K562 (cell line): ENCODE measurements around the gene FRMD4A. TPM values are rescaled to one million over a fixed set of nuclear protein-coding genes. Genes with fewer than 3 reads are reported as not detected.

Experiments used
- ATAC-seq: fragments of 200-7000 bp; cut with Tn5 transposase; 3 replicates; pipeline ENCODE4 v1.9.1; 2020; ENCODE audit warnings: moderate library complexity
- BruUV-seq: library from RNA; stranded (reverse); fragments of 400-500 nt; replicated peaks from 2 replicates; lab custom pipeline; 2021; lab: Mats Ljungman, UMichigan
- CTCF ChIA-PET: fragments of 300-600 bp; formaldehyde crosslinking; extraction: SDS; loops from one replicate; lab custom pipeline; 2021; ENCODE audit warnings: low intra/inter-chr PET ratio; lab: Yijun Ruan, JAX
- POLR2A ChIA-PET: fragments of 300-600, 350-650 bp; sonication (Branson Sonifier 250); formaldehyde crosslinking; extraction: SDS; loops from one replicate; lab custom pipeline; 2021; ENCODE audit warnings: antibody characterized with exemption, inconsistent platforms; lab: Yijun Ruan, JAX
- DNase-seq, 4 experiments: peaks; one replicate each; pipeline versions ENCODE4 v3.0.0 to v3.0.0-alpha.2; 2011 to 2018; ENCODE audit warnings: low spot score in 3 of 4, mixed read lengths in 3 of 4; ENCODE audit errors: extremely low read depth in 1 of 4
- FAIRE-seq: peaks from 2 replicates; lab custom pipeline; 2011; peaks lifted over from hg19 to GRCh38; lab: Jason Lieb, UNC
- H2AFZ ChIP-seq: 2 replicates; pipeline ENCODE4 v1.6.0; 2011; ENCODE audit warnings: low read depth, low read length, control low read depth, inconsistent platforms
- H3K27ac ChIP-seq: fragments of 200-600 bp; 3 replicates; pipeline ENCODE4 v1.8.0; 2011; ENCODE audit warnings: low read depth, mild to moderate bottlenecking, control low read depth, inconsistent platforms, low read length, moderate library complexity, mixed read lengths; ENCODE audit errors: extremely low read depth
- H3K27me3 ChIP-seq, 2 experiments: fragments of 300-600 bp in 1 of 2; 2 replicates in 1 of 2; 3 replicates in 1 of 2; pipeline versions ENCODE4 v1.6.0 to v1.8.0; 2011; ENCODE audit warnings: inconsistent platforms in 2 of 2, low read length in 2 of 2, mild to moderate bottlenecking in 1 of 2, mixed read lengths in 1 of 2, moderate library complexity in 1 of 2; ENCODE audit not compliant: control insufficient read depth in 2 of 2, insufficient read depth in 2 of 2
- H3K36me3 ChIP-seq: fragments of 300-600 bp; 3 replicates; pipeline ENCODE4 v1.8.0; 2011; ENCODE audit warnings: mild to moderate bottlenecking, low read length, inconsistent platforms; ENCODE audit not compliant: control insufficient read depth, insufficient read depth
- H3K4me1 ChIP-seq, 2 experiments: fragments of 200-600 bp in 1 of 2; replicated peaks in 1 of 2; 2 replicates in 1 of 2; 3 replicates in 1 of 2; pipeline versions ENCODE4 v1.5.1 to v1.8.0; 2011; ENCODE audit warnings: inconsistent platforms in 2 of 2, low read length in 2 of 2, mild to moderate bottlenecking in 1 of 2, mixed read lengths in 1 of 2, moderate library complexity in 1 of 2; ENCODE audit not compliant: control insufficient read depth in 2 of 2, insufficient read depth in 2 of 2
- H3K4me2 ChIP-seq: 2 replicates; pipeline ENCODE4 v1.6.1; 2011; ENCODE audit warnings: low read length, control low read depth, inconsistent platforms, mixed read lengths; ENCODE audit not compliant: insufficient read depth
- H3K4me3 ChIP-seq: fragments of 200-600 bp; sonication (generic), shearing (Covaris generic); 2 replicates; pipeline ENCODE4 v1.5.1; 2016; ENCODE audit warnings: control low read depth, inconsistent platforms
- H3K79me2 ChIP-seq: fragments of 200-600 bp; 3 replicates; pipeline ENCODE4 v1.8.0; 2011; ENCODE audit warnings: low read length, inconsistent platforms; ENCODE audit not compliant: control insufficient read depth, insufficient read depth
- H3K9ac ChIP-seq, 2 experiments: 2 replicates each; pipeline versions ENCODE4 v1.6.0 to v1.6.1; 2011; ENCODE audit warnings: low read depth in 2 of 2, low read length in 2 of 2, control low read depth in 1 of 2, inconsistent platforms in 1 of 2, mild to moderate bottlenecking in 1 of 2, mixed read lengths in 1 of 2; ENCODE audit not compliant: insufficient read depth in 1 of 2
- H3K9me1 ChIP-seq: one replicate; pipeline ENCODE4 v1.6.0; 2011; ENCODE audit warnings: inconsistent platforms, mild to moderate bottlenecking, low read length, moderate library complexity; ENCODE audit not compliant: control insufficient read depth, insufficient read depth
- H3K9me3 ChIP-seq: replicated peaks from 2 replicates; pipeline ENCODE4 v1.5.1; 2011; ENCODE audit warnings: low read depth, low read length, inconsistent platforms; ENCODE audit not compliant: control insufficient read depth, insufficient read depth
- H4K20me1 ChIP-seq: replicated peaks from 2 replicates; pipeline ENCODE4 v1.6.1; 2011; ENCODE audit warnings: low read length, inconsistent platforms, mixed read lengths; ENCODE audit not compliant: control insufficient read depth, insufficient read depth
- C11orf30 ChIP-seq: fragments of 450-650 bp; IDR thresholded peaks from 2 replicates; pipeline ENCODE4 v1.6.1; 2016; ENCODE audit warnings: low read depth, mild to moderate bottlenecking
- ERF ChIP-seq: fragments of 450-650 bp; formaldehyde crosslinking; IDR thresholded peaks from 2 replicates; pipeline ENCODE4 v1.4.0; 2020; ENCODE audit warnings: mild to moderate bottlenecking, mixed read lengths
- FOXK2 ChIP-seq, 2 experiments: fragments of 450-650 bp; IDR thresholded peaks in 1 of 2; conservative IDR thresholded peaks in 1 of 2; 2 replicates each; pipeline ENCODE4 v1.6.1; 2016; ENCODE audit warnings: low read depth in 2 of 2, mild to moderate bottlenecking in 1 of 2
- HIVEP1 ChIP-seq: fragments of 250-450 bp; sonication (Bioruptor Pico); IDR thresholded peaks from 2 replicates; pipeline ENCODE4 v1.4.0; 2020; ENCODE audit warnings: mild to moderate bottlenecking
- MAFF ChIP-seq: IDR thresholded peaks from 2 replicates; pipeline ENCODE4 v1.6.1; 2012; ENCODE audit warnings: low read length, improper control_type of control experiment
- RBM25 ChIP-seq: fragments of 200-400 bp; formaldehyde crosslinking; IDR thresholded peaks from 2 replicates; pipeline ENCODE4 v1.6.1; 2018; ENCODE audit warnings: low read length, low read depth, moderate library complexity; ENCODE audit not compliant: severe bottlenecking
- ZNF140 ChIP-seq: fragments of 250-450 bp; sonication (Bioruptor Pico); IDR thresholded peaks from 2 replicates; pipeline ENCODE4 v1.8.0; 2021; ENCODE audit warnings: moderate library complexity, mild to moderate bottlenecking, inconsistent platforms
- ZNF77 ChIP-seq: fragments of 250-450 bp; sonication (Bioruptor Pico); IDR thresholded peaks from 2 replicates; pipeline ENCODE4 v1.5.0; 2020
- ZNF780A ChIP-seq: fragments of 250-450 bp; sonication (Bioruptor Pico); IDR thresholded peaks from 2 replicates; pipeline ENCODE4 v1.5.0; 2021; ENCODE audit warnings: mild to moderate bottlenecking
- WGBS: fragments of 100-300 bp; shearing (Covaris generic); methylation state at CpG from one replicate; pipeline ENCODE4 v1.1.6; 2016; ENCODE audit warnings: low coverage, mixed read lengths; ENCODE audit not compliant: insufficient coverage; ENCODE audit errors: missing lambda C conversion rate; 5-methylcytosine and 5-hydroxymethylcytosine counted together
- in situ Hi-C: fragments of 300-500 bp; cut with MboI; formaldehyde crosslinking; loops from 4 replicates; pipeline ENCODE4 v1.15.0; 2018; ENCODE audit warnings: inconsistent platforms, mixed read lengths
- intact Hi-C: fragments of 100-400 bp; cut with micrococcal nuclease; formaldehyde crosslinking; loops from 2 replicates; pipeline ENCODE4 v1.14.2; 2022
- polyA plus RNA-seq, 8 experiments: library from polyadenylated mRNA; depleted of rRNA in 4 of 8; stranded (reverse) in 5 of 8; unstranded in 3 of 8; fragments of >200 nt; fragmentation: Nextera tagmentation in 2 of 8; fragmentation: Illumina TruSeq in 1 of 8; extraction: Ambion mirVana in 2 of 8; extraction: Trizol in 1 of 8; gene quantifications; 2 replicates each; pipeline versions ENCODE4 v1.2.1 to v1.2.3, GENCODE V29; 2011 to 2014; ENCODE audit warnings: inconsistent platforms in 1 of 8, missing spikeins in 1 of 8
- total RNA-seq, 7 experiments: library from RNA; depleted of rRNA in 6 of 7; stranded (reverse); fragments of >200 nt in 6 of 7; fragmentation: Illumina TruSeq in 2 of 7; extraction: Trizol in 2 of 7; gene quantifications; 2 replicates each; pipeline versions ENCODE4 v1.2.1 to v1.2.3, GENCODE V29; 2011 to 2021; ENCODE audit warnings: low replicate concordance in 1 of 7
- TF ChIP-seq, protein P1 (sequence below): fragments of 250-450 bp; sonication (Bioruptor Pico); IDR thresholded peaks from 2 replicates; pipeline ENCODE4 v1.9.0; 2021; ENCODE audit warnings: mild to moderate bottlenecking
- TF ChIP-seq, protein P2 (sequence below), 2 experiments: fragments of 450-650 bp in 1 of 2; sonication (generic) in 1 of 2; formaldehyde crosslinking; conservative IDR thresholded peaks; 2 replicates each; pipeline versions ENCODE4 v1.4.0 to v1.8.1; 2020 to 2022; ENCODE audit warnings: mild to moderate bottlenecking in 1 of 2, missing genetic modification reagents in 1 of 2
- TF ChIP-seq, protein P3 (sequence below), 3 experiments: fragments of 200-800 bp in 1 of 3; sonication (Bioruptor generic) in 1 of 3; sonication (generic) in 1 of 3; formaldehyde crosslinking in 1 of 3; IDR thresholded peaks; 2 replicates each; pipeline versions ENCODE4 v1.6.1 to v1.8.0; 2016 to 2022; ENCODE audit warnings: mild to moderate bottlenecking in 2 of 3, missing compliant biosample characterization in 2 of 3, missing genetic modification characterization in 2 of 3, missing genetic modification reagents in 1 of 3
- TF ChIP-seq, protein P4 (sequence below): sonication (generic); formaldehyde crosslinking; IDR thresholded peaks from 2 replicates; pipeline ENCODE4 v1.8.1; 2023; ENCODE audit warnings: mild to moderate bottlenecking, missing genetic modification reagents

The FRMD4A gene
- total and polyA plus RNA-seq, 9 of the 15 experiments (the other 6 are each of a cell fraction or from before 2014, with no cell fraction given) = 0.80 to 5.2 (median 3.0) TPM

DNA sequence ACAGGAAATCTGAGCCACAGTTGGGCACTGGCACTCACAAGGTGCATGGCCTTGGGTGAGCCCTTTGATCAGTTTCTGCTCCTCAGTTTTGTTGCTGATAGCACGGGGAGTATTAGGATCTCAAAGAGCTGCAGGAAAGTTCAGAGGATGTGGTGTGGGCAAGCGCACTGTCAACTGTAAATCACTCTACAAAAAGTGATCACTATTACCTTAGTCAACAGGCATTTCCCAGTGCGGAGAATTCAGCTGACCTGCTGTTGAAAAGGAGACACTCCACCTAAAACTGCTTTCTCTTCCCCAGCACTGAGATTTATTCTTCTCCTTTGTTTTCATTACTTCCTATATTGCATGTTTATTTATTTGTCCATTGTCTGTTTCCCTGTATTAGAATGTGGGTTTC is 412.9 kb downstream of the FRMD4A start:
- TF ChIP-seq HIVEP1 (CRISPR knock-in tag) = no peak
- no peaks in the 10 kb centered on the region for H3K4me1 ChIP-seq
- FAIRE-seq = no peak
- H3K9me3 ChIP-seq = no peaks in the 10 kb centered on the region
- no peak for ATAC-seq
- H3K27ac ChIP-seq = no peak overlapping the region
- CTCF ChIA-PET = no interaction called here
- no peak overlapping the region for H3K9ac ChIP-seq
- peaks cover 14 to 24% of the 10 kb centered on the region in 2 experiments; a peak in 3 of 5 replicates for H3K27me3 ChIP-seq
- in situ Hi-C loops (no loop called here), intact Hi-C loops (no loop called here)
- no peak overlapping the region for H3K4me2 ChIP-seq
- no peak overlapping the region for H2AFZ ChIP-seq
- H3K79me2 ChIP-seq = no peaks in the 10 kb centered on the region
- H3K36me3 ChIP-seq = no peaks in the 10 kb centered on the region
- POLR2A ChIA-PET = no interaction called here
- DNase-seq = no peak
- no peaks in the 10 kb centered on the region for H3K9me1 ChIP-seq
- H3K4me3 ChIP-seq = no peak overlapping the region
- no TSS peak for BruUV-seq
- no peaks in the 10 kb centered on the region for H4K20me1 ChIP-seq
- 1% methylated on average over 3 of the region's 3 CpGs for WGBS

DNA sequence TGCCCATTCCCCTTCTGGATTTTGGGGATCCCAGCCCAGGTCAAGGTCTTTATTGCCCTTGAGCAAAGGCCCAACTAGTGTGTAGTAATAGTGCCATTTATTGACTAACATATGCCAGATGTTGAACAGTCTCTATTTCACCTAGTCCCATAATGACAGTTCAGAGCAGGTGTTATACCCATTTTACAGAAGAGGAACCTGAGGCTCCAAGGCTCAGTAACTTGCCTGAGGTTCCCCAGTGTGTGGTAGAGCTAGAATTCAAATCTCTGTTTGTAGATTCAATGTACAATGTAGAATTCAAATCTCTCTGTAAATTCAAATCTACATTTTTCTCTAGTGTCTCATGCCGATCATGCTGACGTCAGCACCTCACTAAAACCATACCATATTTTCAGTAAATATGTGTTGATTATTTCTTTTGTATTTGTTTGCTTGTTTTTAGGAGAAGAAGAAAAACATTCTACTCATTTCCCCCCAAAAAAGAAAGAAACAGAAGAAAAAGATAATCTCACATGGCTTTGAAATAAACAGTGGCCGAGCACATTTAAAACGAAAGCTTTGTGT is 414.3 kb downstream of the FRMD4A start:
- H3K9me3 ChIP-seq = no peaks in the 10 kb centered on the region
- ChIA-PET POLR2A (no interaction called here), CTCF (no interaction called here)
- no peaks in the 10 kb centered on the region for H3K36me3 ChIP-seq
- H3K4me3 ChIP-seq = no peak overlapping the region
- no peaks in the 10 kb centered on the region for H3K9me1 ChIP-seq
- no peaks in the 10 kb centered on the region for H4K20me1 ChIP-seq
- ATAC-seq (no peak), DNase-seq (no peak), FAIRE-seq (no peak)
- no peaks in the 10 kb centered on the region for H3K79me2 ChIP-seq
- H3K27me3 ChIP-seq = peaks cover 14 to 24% of the 10 kb centered on the region in 2 experiments; a peak in 3 of 5 replicates
- in situ Hi-C loops (no loop called here), intact Hi-C loops (no loop called here)
- no peak overlapping the region for H3K4me2 ChIP-seq
- no peak overlapping the region for H2AFZ ChIP-seq
- H3K9ac ChIP-seq = no peak overlapping the region
- no TSS peak for BruUV-seq
- WGBS = 2% methylated on average over 4 of the region's 4 CpGs
- no peak overlapping the region for H3K27ac ChIP-seq
- no peaks in the 10 kb centered on the region for H3K4me1 ChIP-seq
- TF ChIP-seq MAFF (peak; percentile 75), FOXK2 (conservative IDR thresholded peaks at IDR 0.05 in 1 of 2, IDR thresholded peaks at IDR 0.05 in 1 of 2; ENCODE audit: low read depth in 2 of 2) (no peak), C11orf30 (peak; percentile 63), ZNF780A (CRISPR knock-in tag) (no peak), ZNF140 (CRISPR knock-in tag) (no peak), RBM25 (peak; percentile 48), ZNF77 (CRISPR knock-in tag) (no peak), ERF (no peak)
- TF ChIP-seq, protein P1, sequence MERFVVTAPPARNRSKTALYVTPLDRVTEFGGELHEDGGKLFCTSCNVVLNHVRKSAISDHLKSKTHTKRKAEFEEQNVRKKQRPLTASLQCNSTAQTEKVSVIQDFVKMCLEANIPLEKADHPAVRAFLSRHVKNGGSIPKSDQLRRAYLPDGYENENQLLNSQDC = no peak
- TF ChIP-seq, protein P2, sequence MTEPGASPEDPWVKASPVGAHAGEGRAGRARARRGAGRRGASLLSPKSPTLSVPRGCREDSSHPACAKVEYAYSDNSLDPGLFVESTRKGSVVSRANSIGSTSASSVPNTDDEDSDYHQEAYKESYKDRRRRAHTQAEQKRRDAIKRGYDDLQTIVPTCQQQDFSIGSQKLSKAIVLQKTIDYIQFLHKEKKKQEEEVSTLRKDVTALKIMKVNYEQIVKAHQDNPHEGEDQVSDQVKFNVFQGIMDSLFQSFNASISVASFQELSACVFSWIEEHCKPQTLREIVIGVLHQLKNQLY (CRISPR knock-in tag; conservative IDR thresholded peaks at IDR 0.05) = no peak
- TF ChIP-seq, protein P3, sequence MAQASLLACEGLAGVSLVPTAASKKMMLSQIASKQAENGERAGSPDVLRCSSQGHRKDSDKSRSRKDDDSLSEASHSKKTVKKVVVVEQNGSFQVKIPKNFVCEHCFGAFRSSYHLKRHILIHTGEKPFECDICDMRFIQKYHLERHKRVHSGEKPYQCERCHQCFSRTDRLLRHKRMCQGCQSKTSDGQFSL (CRISPR knock-in tag; IDR thresholded peaks at IDR 0.05) = no peak
- TF ChIP-seq, protein P3 (tag; IDR thresholded peaks at IDR 0.05) = no peak
- TF ChIP-seq, protein P4, sequence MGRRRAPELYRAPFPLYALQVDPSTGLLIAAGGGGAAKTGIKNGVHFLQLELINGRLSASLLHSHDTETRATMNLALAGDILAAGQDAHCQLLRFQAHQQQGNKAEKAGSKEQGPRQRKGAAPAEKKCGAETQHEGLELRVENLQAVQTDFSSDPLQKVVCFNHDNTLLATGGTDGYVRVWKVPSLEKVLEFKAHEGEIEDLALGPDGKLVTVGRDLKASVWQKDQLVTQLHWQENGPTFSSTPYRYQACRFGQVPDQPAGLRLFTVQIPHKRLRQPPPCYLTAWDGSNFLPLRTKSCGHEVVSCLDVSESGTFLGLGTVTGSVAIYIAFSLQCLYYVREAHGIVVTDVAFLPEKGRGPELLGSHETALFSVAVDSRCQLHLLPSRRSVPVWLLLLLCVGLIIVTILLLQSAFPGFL = no peak
